Endodermal cell (in vitro differentiated cells): Measurements from ENCODE around the gene ZFAND5. TPM values are rescaled to one million over a fixed set of nuclear protein-coding genes. Genes with fewer than 3 reads are reported as not detected.

Experiments
- DNase-seq: peaks from one replicate; pipeline ENCODE4 v3.0.0-alpha.2; 2017
- H3K27ac ChIP-seq: 2 replicates; pipeline ENCODE4 v1.5.1; 2013; ENCODE audit warnings: mild to moderate bottlenecking, low read depth, low read length, moderate library complexity
- H3K27me3 ChIP-seq: 2 replicates; pipeline ENCODE4 v1.6.1; 2013; ENCODE audit warnings: mild to moderate bottlenecking, low read length, moderate library complexity; ENCODE audit not compliant: insufficient read depth, control insufficient read depth, poor library complexity, severe bottlenecking
- H3K36me3 ChIP-seq: 2 replicates; pipeline ENCODE4 v1.7.0; 2013; ENCODE audit warnings: mild to moderate bottlenecking, low read length, moderate library complexity; ENCODE audit not compliant: control insufficient read depth, insufficient read depth
- H3K4me1 ChIP-seq: one replicate; pipeline ENCODE4 v1.7.0; 2013; ENCODE audit warnings: low read length; ENCODE audit not compliant: control insufficient read depth, insufficient read depth
- H3K4me3 ChIP-seq: 2 replicates; pipeline ENCODE4 v1.5.1; 2013; ENCODE audit warnings: mild to moderate bottlenecking, low read length, moderate library complexity
- H3K9ac ChIP-seq: 2 replicates; pipeline ENCODE4 v1.6.1; 2013; ENCODE audit warnings: mild to moderate bottlenecking, low read length, moderate library complexity; ENCODE audit not compliant: poor library complexity, severe bottlenecking; ENCODE audit errors: extremely low read depth
- H3K9me3 ChIP-seq: 2 replicates; pipeline ENCODE4 v1.6.1; 2013; ENCODE audit warnings: mild to moderate bottlenecking, low read length, moderate library complexity; ENCODE audit not compliant: control insufficient read depth
- H3K27ac Mint-ChIP-seq: 2 replicates; pipeline ENCODE4 v1.8.0; 2020; ENCODE audit warnings: mixed read lengths
- H3K27me3 Mint-ChIP-seq: 2 replicates; pipeline ENCODE4 v1.8.0; 2021; ENCODE audit warnings: mild to moderate bottlenecking, mixed read lengths; ENCODE audit not compliant: insufficient read depth
- H3K36me3 Mint-ChIP-seq: 2 replicates; pipeline ENCODE4 v1.8.0; 2020; ENCODE audit warnings: low read depth, mixed read lengths
- H3K4me1 Mint-ChIP-seq: 2 replicates; pipeline ENCODE4 v1.8.0; 2020; ENCODE audit warnings: mixed read lengths
- H3K4me3 Mint-ChIP-seq: 2 replicates; pipeline ENCODE4 v1.8.0; 2020; ENCODE audit warnings: mild to moderate bottlenecking, moderate library complexity, mixed read lengths
- H3K9me3 Mint-ChIP-seq: 2 replicates; pipeline ENCODE4 v1.8.0; 2020; ENCODE audit warnings: mild to moderate bottlenecking, mixed read lengths
- WGBS, 2 experiments: methylation state at CpG; one replicate each; pipeline versions ENCODE4 v1.1.5 to v1.1.7; 2013; ENCODE audit warnings: missing lambda C conversion rate in 2 of 2, mixed read lengths in 1 of 2; ENCODE audit not compliant: insufficient coverage in 1 of 2, insufficient read length in 1 of 2; 5-methylcytosine and 5-hydroxymethylcytosine counted together
- total RNA-seq, 2 donors: library from RNA; stranded (reverse); fragmentation: NEBNext Ultra II Directional in 1 of 2; extraction: Animal tissue kit (Norgen Biotek cat#: 25700) in 1 of 2; gene quantifications; 2 replicates in 1 of 2; 3 replicates in 1 of 2; pipeline ENCODE4 v1.2.1, GENCODE V29; 2021
- TF ChIP-seq, protein P1 (sequence below): fragments of 200-600 bp; sonication (generic); conservative IDR thresholded peaks from 2 replicates; pipeline ENCODE4 v1.5.0; 2021; ENCODE audit warnings: antibody characterized with exemption, mild to moderate bottlenecking

Gene ZFAND5
- total RNA-seq, 2 donors from 2014 or later, result 121 to 137 TPM

DNA sequence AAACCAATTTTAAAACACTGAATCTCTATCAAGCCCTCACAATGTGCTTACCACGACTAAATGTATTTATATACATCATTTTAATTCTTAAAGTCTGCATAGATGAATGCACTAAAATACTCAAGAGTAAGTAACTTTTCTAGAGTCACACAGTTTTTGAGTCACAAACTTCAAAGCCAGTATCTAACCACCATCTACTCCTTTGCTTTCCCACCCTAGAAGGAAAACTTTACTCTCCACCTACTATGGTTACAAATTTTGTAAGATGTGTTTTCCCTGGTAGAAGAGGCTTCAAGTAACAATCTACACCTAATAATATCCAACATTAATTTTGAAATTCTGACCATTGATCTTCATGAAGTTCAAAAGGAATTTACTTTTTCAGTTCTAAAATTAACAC is 18.7 kb downstream of the ZFAND5 start:
- no peak overlapping the region for H3K9ac ChIP-seq
- H3K4me1 ChIP-seq, result no peaks in the 10 kb centered on the region
- Mint-ChIP-seq H3K9me3 (peaks cover 1% of the 10 kb centered on the region), H3K27ac (no peak overlapping the region), H3K36me3 (no peaks in the 10 kb centered on the region), H3K4me1 (peaks cover 11% of the 10 kb centered on the region), H3K27me3 (peaks cover 53% of the 10 kb centered on the region), H3K4me3 (no peak overlapping the region)
- 94% methylated on average over 1 of the region's 1 CpG; no CpG with 5 or more reads in 1 of the 2 experiments for WGBS, 2 experiments
- H3K36me3 ChIP-seq, result no peaks in the 10 kb centered on the region
- H3K4me3 ChIP-seq, result no peak overlapping the region
- peaks cover 5% of the 10 kb centered on the region for H3K9me3 ChIP-seq
- H3K27ac ChIP-seq, result no peak overlapping the region
- TF ChIP-seq, protein P1, sequence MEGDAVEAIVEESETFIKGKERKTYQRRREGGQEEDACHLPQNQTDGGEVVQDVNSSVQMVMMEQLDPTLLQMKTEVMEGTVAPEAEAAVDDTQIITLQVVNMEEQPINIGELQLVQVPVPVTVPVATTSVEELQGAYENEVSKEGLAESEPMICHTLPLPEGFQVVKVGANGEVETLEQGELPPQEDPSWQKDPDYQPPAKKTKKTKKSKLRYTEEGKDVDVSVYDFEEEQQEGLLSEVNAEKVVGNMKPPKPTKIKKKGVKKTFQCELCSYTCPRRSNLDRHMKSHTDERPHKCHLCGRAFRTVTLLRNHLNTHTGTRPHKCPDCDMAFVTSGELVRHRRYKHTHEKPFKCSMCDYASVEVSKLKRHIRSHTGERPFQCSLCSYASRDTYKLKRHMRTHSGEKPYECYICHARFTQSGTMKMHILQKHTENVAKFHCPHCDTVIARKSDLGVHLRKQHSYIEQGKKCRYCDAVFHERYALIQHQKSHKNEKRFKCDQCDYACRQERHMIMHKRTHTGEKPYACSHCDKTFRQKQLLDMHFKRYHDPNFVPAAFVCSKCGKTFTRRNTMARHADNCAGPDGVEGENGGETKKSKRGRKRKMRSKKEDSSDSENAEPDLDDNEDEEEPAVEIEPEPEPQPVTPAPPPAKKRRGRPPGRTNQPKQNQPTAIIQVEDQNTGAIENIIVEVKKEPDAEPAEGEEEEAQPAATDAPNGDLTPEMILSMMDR, result no peak
- H3K27me3 ChIP-seq, result peaks cover 28% of the 10 kb centered on the region
- DNase-seq, result no peak

DNA sequence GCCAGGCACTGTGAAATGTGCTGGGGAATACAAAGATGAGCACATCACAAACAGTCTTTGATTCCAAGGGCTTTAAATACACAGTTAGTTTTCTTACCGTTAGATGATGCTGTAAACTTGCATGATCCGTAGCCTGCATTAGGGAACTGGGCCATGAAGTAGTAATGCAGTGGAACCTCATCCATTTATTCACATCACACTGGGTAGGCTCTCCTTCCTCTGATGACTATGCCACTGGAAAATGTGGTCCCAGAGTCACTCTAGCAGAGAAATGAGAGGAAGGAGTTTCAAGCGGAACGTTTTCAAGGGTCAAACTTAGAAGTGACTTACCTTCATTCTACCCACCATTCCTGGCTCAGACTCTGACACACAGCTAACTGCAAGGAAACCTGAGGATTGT is 26.4 kb downstream of the ZFAND5 start:
- no peaks in the 10 kb centered on the region for H3K36me3 ChIP-seq
- no peaks in the 10 kb centered on the region for H3K36me3 Mint-ChIP-seq
- H3K9me3 Mint-ChIP-seq, result no peaks in the 10 kb centered on the region
- H3K27ac Mint-ChIP-seq, result no peak overlapping the region
- H3K27me3 ChIP-seq, result no peaks in the 10 kb centered on the region
- H3K27ac ChIP-seq, result no peak overlapping the region
- TF ChIP-seq, protein P1, result no peak
- H3K4me1 ChIP-seq, result no peaks in the 10 kb centered on the region
- peaks cover 7% of the 10 kb centered on the region for H3K9me3 ChIP-seq
- no peak overlapping the region for H3K4me3 Mint-ChIP-seq
- peaks cover 8% of the 10 kb centered on the region for H3K27me3 Mint-ChIP-seq
- DNase-seq, result no peak
- no peak overlapping the region for H3K9ac ChIP-seq
- no peak overlapping the region for H3K4me3 ChIP-seq
- 93 to 96% methylated on average over 3 to 4 of the region's 4 CpGs for WGBS, 2 experiments
- H3K4me1 Mint-ChIP-seq, result peaks cover 3% of the 10 kb centered on the region

DNA sequence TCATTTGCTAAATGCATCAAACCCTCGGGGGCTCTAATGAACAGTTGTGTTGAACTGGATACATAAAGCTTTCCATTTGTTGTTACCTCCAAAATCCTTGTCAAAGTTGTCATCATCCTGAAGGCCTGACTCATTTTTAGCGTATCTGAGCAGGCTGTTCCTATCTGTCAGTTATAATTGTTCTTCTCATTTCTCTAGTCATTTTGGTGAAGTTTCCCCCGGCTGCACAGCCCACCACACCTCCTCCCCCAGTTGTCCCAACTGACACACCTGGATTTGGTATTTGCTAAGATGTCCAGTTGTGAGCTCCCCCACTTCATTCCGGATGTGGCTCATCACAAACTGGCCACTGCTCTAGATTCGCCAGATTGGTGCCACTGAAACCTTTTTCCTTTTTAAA is 27.7 kb downstream of the ZFAND5 start:
- no peaks in the 10 kb centered on the region for H3K27me3 ChIP-seq
- no peak overlapping the region for H3K4me3 Mint-ChIP-seq
- H3K4me1 ChIP-seq, result no peaks in the 10 kb centered on the region
- no peak for DNase-seq
- TF ChIP-seq, protein P1, result no peak
- H3K27ac Mint-ChIP-seq, result no peak overlapping the region
- H3K27ac ChIP-seq, result no peak overlapping the region
- H3K9me3 ChIP-seq, result peaks cover 7% of the 10 kb centered on the region
- no peak overlapping the region for H3K9ac ChIP-seq
- no peaks in the 10 kb centered on the region for H3K9me3 Mint-ChIP-seq
- no peaks in the 10 kb centered on the region for H3K36me3 ChIP-seq
- no peak overlapping the region for H3K4me3 ChIP-seq
- peaks cover 6% of the 10 kb centered on the region for H3K27me3 Mint-ChIP-seq
- WGBS, 2 experiments, result 75 to 100% methylated on average over 3 to 5 of the region's 5 CpGs
- peaks cover 3% of the 10 kb centered on the region for H3K4me1 Mint-ChIP-seq
- H3K36me3 Mint-ChIP-seq, result no peaks in the 10 kb centered on the region
